Measurements from ENCODE around the gene CDH15.

Gene CDH15

GRCh38 chr16:89167425-89167941 lies 4.1 kb upstream of the CDH15 start (continued):
- TF ChIP-seq ZNF239 (tag by site-specific recombination; IDR thresholded peaks at IDR 0.05) (no peak), ZNF184 (tag by site-specific recombination; IDR thresholded peaks at IDR 0.05) (no peak), ZBTB48 (tag by site-specific recombination; IDR thresholded peaks at IDR 0.05) (peak; percentile 60), ZNF354C (tag by site-specific recombination; IDR thresholded peaks at IDR 0.05; ENCODE audit: borderline replicate concordance, low read depth) (no peak), ZNF571 (tag by site-specific recombination; IDR thresholded peaks at IDR 0.05) (no peak), ZNF274 (IDR thresholded peaks at IDR 0.05; ENCODE audit: low read length) (no peak), ZNF274 (tag by site-specific recombination; IDR thresholded peaks at IDR 0.05; ENCODE audit: borderline replicate concordance) (no peak), ZNF132 (tag by site-specific recombination; IDR thresholded peaks at IDR 0.05; ENCODE audit: borderline replicate concordance) (no peak), ZNF18 (tag by site-specific recombination; IDR thresholded peaks at IDR 0.05) (no peak), GLI4 (tag by site-specific recombination; IDR thresholded peaks at IDR 0.05) (no peak), GLIS1 (tag by site-specific recombination; IDR thresholded peaks at IDR 0.05) (0 out of 2 replicates have a peak, but pooled peaks have one; percentile 39), ZBTB8A (tag by site-specific recombination; IDR thresholded peaks at IDR 0.05) (peak; percentile 87), SP3 (tag by site-specific recombination; IDR thresholded peaks at IDR 0.05) (peak; percentile 34; the same call in 1 of the 2 replicates), ZNF146 (tag by site-specific recombination; IDR thresholded peaks at IDR 0.05) (no peak), ZSCAN4 (tag by site-specific recombination; IDR thresholded peaks at IDR 0.05) (no peak), KLF16 (tag by site-specific recombination; IDR thresholded peaks at IDR 0.05) (peak; percentile 93), ZIC2 (tag by site-specific recombination; IDR thresholded peaks at IDR 0.05) (no peak), ZBTB11 (tag by site-specific recombination; conservative IDR thresholded peaks at IDR 0.05; ENCODE audit: low read depth) (no peak), HOXC10 (CRISPR knock-in tag; IDR thresholded peaks at IDR 0.05) (no peak), ZNF600 (tag by site-specific recombination; IDR thresholded peaks at IDR 0.05) (no peak), ZNF423 (tag by site-specific recombination; IDR thresholded peaks at IDR 0.05) (no peak), ZNF76 (tag by site-specific recombination; IDR thresholded peaks at IDR 0.05; ENCODE audit: borderline replicate concordance, low read depth) (no peak), OSR2 (tag by site-specific recombination; IDR thresholded peaks at IDR 0.05) (no peak), GLI2 (tag by site-specific recombination; IDR thresholded peaks at IDR 0.05; ENCODE audit: borderline replicate concordance, low read depth) (no peak), ZNF837 (tag by site-specific recombination; IDR thresholded peaks at IDR 0.05) (no peak), EGR2 (tag by site-specific recombination; IDR thresholded peaks at IDR 0.05; ENCODE audit: low read depth) (0 out of 2 replicates have a peak, but pooled peaks have one; percentile 19), ZNF449 (tag by site-specific recombination; IDR thresholded peaks at IDR 0.05) (no peak), SALL2 (tag by site-specific recombination; IDR thresholded peaks at IDR 0.05; ENCODE audit: borderline replicate concordance) (no peak), YY2 (tag by site-specific recombination; IDR thresholded peaks at IDR 0.05) (no peak; the same call in 1 of the 2 replicates), REPIN1 (tag by site-specific recombination; IDR thresholded peaks at IDR 0.05; ENCODE audit: low read depth) (no peak), ZNF558 (tag by site-specific recombination; IDR thresholded peaks at IDR 0.05) (no peak), ZNF843 (tag by site-specific recombination; IDR thresholded peaks at IDR 0.05) (peak; percentile 57; the same call in 1 of the 2 replicates), KLF9 (tag by site-specific recombination; IDR thresholded peaks at IDR 0.05; ENCODE audit: low read depth) (peak; percentile 53), ZNF501 (tag by site-specific recombination; IDR thresholded peaks at IDR 0.05) (no peak), ZNF585B (tag by site-specific recombination; IDR thresholded peaks at IDR 0.05) (no peak)
